WTC11 (cell line): ENCODE results near the gene BDKRB2. TPM values are rescaled to one million over a fixed set of nuclear protein-coding genes. Genes with fewer than 3 reads are reported as not detected.

Experiments
- ATAC-seq: fragments of 200-7000 bp; cut with Tn5 transposase; 2 replicates; pipeline ENCODE4 v1.10.0; 2021; ENCODE audit warnings: mild to moderate bottlenecking, moderate library complexity
- CTCF ChIA-PET: fragments of 300-600 bp; sonication (Branson Sonifier 250); formaldehyde crosslinking; loops from one replicate; lab custom pipeline; 2021; ENCODE audit warnings: antibody characterized with exemption; lab: Charles Lee
- POLR2A ChIA-PET: fragments of 350-600 bp; sonication (Branson Sonifier 250); formaldehyde crosslinking; loops from one replicate; lab custom pipeline; 2021; ENCODE audit warnings: antibody characterized with exemption; lab: Charles Lee
- DNase-seq: peaks from one replicate; pipeline ENCODE4 v3.0.0; 2021; ENCODE audit warnings: low spot score
- H3K27ac Mint-ChIP-seq: 2 replicates; pipeline ENCODE4 v1.8.0; 2021; ENCODE audit warnings: mixed read lengths
- H3K27me3 Mint-ChIP-seq: 2 replicates; pipeline ENCODE4 v1.8.0; 2021; ENCODE audit warnings: low read depth, mild to moderate bottlenecking, moderate library complexity, mixed read lengths
- H3K36me3 Mint-ChIP-seq: 2 replicates; pipeline ENCODE4 v1.8.0; 2021; ENCODE audit warnings: mixed read lengths
- H3K4me1 Mint-ChIP-seq: 2 replicates; pipeline ENCODE4 v1.8.0; 2022; ENCODE audit warnings: mixed read lengths
- H3K4me3 Mint-ChIP-seq: 2 replicates; pipeline ENCODE4 v1.8.0; 2021; ENCODE audit warnings: mild to moderate bottlenecking, moderate library complexity, mixed read lengths
- H3K9me3 Mint-ChIP-seq: 2 replicates; pipeline ENCODE4 v1.8.0; 2021; ENCODE audit warnings: mixed read lengths
- CBFB ChIP-seq: sonication (generic); formaldehyde crosslinking; IDR thresholded peaks from 2 replicates; pipeline ENCODE4 v1.8.1; 2022; ENCODE audit warnings: mild to moderate bottlenecking, low read depth, missing genetic modification reagents
- EMX1 ChIP-seq: fragments of 250-450 bp; sonication (Bioruptor Pico); IDR thresholded peaks from 2 replicates; pipeline ENCODE4 v1.8.0; 2021; ENCODE audit warnings: mild to moderate bottlenecking
- FOXP1 ChIP-seq: sonication (generic); formaldehyde crosslinking; IDR thresholded peaks from 2 replicates; pipeline ENCODE4 v1.8.0; 2022; ENCODE audit warnings: missing genetic modification reagents, mild to moderate bottlenecking, moderate library complexity, borderline replicate concordance
- IRF2 ChIP-seq: sonication (generic); formaldehyde crosslinking; IDR thresholded peaks from 2 replicates; pipeline ENCODE4 v1.8.0; 2022; ENCODE audit warnings: low read depth, missing genetic modification reagents, borderline replicate concordance
- NR3C1 ChIP-seq: sonication (generic); formaldehyde crosslinking; conservative IDR thresholded peaks from 2 replicates; pipeline ENCODE4 v1.8.1; 2023; ENCODE audit warnings: low read depth, mild to moderate bottlenecking, missing genetic modification reagents
- OVOL2 ChIP-seq: fragments of 250-450 bp; sonication (Bioruptor Pico); IDR thresholded peaks from 2 replicates; pipeline ENCODE4 v1.9.0; 2021; ENCODE audit warnings: mild to moderate bottlenecking, borderline replicate concordance
- RELA ChIP-seq: sonication (generic); formaldehyde crosslinking; IDR thresholded peaks from 2 replicates; pipeline ENCODE4 v1.8.1; 2022; ENCODE audit warnings: missing genetic modification reagents, mild to moderate bottlenecking, borderline replicate concordance
- TP53 ChIP-seq: sonication (generic); formaldehyde crosslinking; IDR thresholded peaks from 2 replicates; pipeline ENCODE4 v1.8.1; 2023; ENCODE audit warnings: mild to moderate bottlenecking, missing genetic modification reagents
- ZNF121 ChIP-seq: sonication (generic); formaldehyde crosslinking; IDR thresholded peaks from 2 replicates; pipeline ENCODE4 v1.8.0; 2023; ENCODE audit warnings: missing genetic modification reagents
- ZNF219 ChIP-seq: sonication (generic); formaldehyde crosslinking; IDR thresholded peaks from 2 replicates; pipeline ENCODE4 v1.8.0; 2023; ENCODE audit warnings: missing genetic modification reagents, mild to moderate bottlenecking, borderline replicate concordance
- ZNF423 ChIP-seq: fragments of 250-450 bp; sonication (Bioruptor Pico); IDR thresholded peaks from 2 replicates; pipeline ENCODE4 v2.1.2; 2022; ENCODE audit warnings: mild to moderate bottlenecking, moderate library complexity
- total RNA-seq: library from RNA; stranded (reverse); gene quantifications from 3 replicates; pipeline ENCODE4 v1.2.3, GENCODE V29; 2021
- TF ChIP-seq, protein P1 (sequence below): fragments of 250-450 bp; sonication (Bioruptor Pico); conservative IDR thresholded peaks from 2 replicates; pipeline ENCODE4 v1.9.0; 2021; ENCODE audit warnings: mild to moderate bottlenecking
- TF ChIP-seq, protein P2 (sequence below): sonication (generic); formaldehyde crosslinking; IDR thresholded peaks from 2 replicates; pipeline ENCODE4 v1.8.1; 2023; ENCODE audit warnings: mild to moderate bottlenecking, missing genetic modification reagents, moderate library complexity
- TF ChIP-seq, protein P3 (sequence below): sonication (generic); formaldehyde crosslinking; IDR thresholded peaks from 2 replicates; pipeline ENCODE4 v1.8.1; 2022; ENCODE audit warnings: mild to moderate bottlenecking, missing genetic modification reagents, moderate library complexity, borderline replicate concordance
- TF ChIP-seq, protein P4 (sequence below): sonication (generic); formaldehyde crosslinking; IDR thresholded peaks from 2 replicates; pipeline ENCODE4 v1.8.0; 2023; ENCODE audit warnings: mild to moderate bottlenecking, missing genetic modification reagents
- TF ChIP-seq, protein P5 (sequence below): sonication (generic); formaldehyde crosslinking; IDR thresholded peaks from 2 replicates; pipeline ENCODE4 v1.8.0; 2023; ENCODE audit warnings: missing genetic modification reagents
- TF ChIP-seq, protein P6 (sequence below): sonication (generic); formaldehyde crosslinking; IDR thresholded peaks from 2 replicates; pipeline ENCODE4 v1.8.1; 2023; ENCODE audit warnings: mild to moderate bottlenecking, moderate library complexity, missing genetic modification reagents
- TF ChIP-seq, protein P7 (sequence below): sonication (generic); formaldehyde crosslinking; IDR thresholded peaks from 2 replicates; pipeline ENCODE4 v1.8.1; 2022; ENCODE audit warnings: missing genetic modification reagents, borderline replicate concordance

Gene BDKRB2
- total RNA-seq, 1 experiment from 2014 or later: 0.17 TPM

DNA sequence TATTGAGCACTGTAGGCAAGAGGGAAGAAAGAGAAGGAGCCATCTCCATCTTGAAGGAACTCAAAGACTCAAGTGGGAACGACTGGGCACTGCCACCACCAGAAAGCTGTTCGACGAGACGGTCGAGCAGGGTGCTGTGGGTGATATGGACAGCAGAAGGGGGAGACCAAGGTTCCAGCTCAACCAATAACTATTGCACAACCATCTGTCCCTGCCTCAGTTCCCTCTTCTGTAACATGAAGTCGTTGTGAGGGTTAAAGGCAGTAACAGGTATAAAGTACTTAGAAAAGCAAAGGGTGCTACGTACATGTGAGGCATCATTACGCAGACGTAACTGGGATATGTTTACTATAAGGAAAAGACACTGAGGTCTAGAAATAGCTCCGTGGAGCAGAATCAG lies 37.5 kb downstream of the BDKRB2 start:
- ATAC-seq (no peak), DNase-seq (no peak)
- no peak overlapping the region for H3K27ac Mint-ChIP-seq
- no peak for TF ChIP-seq IRF2 (CRISPR knock-in tag)
- no peak for TF ChIP-seq ZNF219
- TF ChIP-seq, protein P1, sequence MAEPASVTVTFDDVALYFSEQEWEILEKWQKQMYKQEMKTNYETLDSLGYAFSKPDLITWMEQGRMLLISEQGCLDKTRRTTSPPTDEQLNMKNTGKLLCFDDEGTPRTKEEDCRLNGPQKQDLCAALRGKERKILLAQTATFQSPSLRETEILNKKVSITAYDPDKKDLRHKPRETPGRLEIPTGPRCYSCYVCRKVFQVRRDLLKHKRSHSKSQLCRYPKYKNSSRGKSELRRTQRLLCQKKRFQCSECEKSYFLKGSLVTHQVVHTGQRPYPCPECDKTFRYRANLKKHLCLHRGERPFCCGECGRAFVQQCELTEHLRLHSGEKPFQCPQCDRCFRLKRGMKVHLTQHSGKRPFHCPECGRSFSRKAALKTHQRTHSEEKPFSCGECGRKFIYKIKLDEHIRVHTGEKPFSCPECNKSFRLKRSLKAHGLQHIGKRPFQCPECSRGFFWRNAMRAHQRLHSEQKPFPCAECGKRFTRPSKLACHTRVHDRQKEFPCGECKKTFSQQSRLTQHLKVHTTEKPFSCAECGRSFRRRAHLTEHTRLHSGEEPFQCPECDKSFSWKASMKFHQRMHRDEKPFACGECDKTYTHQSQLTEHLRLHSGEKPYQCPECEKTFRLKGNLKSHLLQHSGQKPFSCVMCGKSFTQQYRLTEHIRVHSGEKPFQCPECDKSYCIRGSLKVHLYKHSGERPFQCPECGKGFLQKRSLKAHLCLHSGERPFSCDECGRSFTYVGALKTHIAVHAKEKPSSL (CRISPR knock-in tag): no peak
- TF ChIP-seq, protein P2, sequence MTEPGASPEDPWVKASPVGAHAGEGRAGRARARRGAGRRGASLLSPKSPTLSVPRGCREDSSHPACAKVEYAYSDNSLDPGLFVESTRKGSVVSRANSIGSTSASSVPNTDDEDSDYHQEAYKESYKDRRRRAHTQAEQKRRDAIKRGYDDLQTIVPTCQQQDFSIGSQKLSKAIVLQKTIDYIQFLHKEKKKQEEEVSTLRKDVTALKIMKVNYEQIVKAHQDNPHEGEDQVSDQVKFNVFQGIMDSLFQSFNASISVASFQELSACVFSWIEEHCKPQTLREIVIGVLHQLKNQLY (CRISPR knock-in tag): no peak
- TF ChIP-seq, protein P3, sequence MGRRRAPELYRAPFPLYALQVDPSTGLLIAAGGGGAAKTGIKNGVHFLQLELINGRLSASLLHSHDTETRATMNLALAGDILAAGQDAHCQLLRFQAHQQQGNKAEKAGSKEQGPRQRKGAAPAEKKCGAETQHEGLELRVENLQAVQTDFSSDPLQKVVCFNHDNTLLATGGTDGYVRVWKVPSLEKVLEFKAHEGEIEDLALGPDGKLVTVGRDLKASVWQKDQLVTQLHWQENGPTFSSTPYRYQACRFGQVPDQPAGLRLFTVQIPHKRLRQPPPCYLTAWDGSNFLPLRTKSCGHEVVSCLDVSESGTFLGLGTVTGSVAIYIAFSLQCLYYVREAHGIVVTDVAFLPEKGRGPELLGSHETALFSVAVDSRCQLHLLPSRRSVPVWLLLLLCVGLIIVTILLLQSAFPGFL (CRISPR knock-in tag): no peak
- no peak for TF ChIP-seq OVOL2 (CRISPR knock-in tag)
- TF ChIP-seq, protein P4, sequence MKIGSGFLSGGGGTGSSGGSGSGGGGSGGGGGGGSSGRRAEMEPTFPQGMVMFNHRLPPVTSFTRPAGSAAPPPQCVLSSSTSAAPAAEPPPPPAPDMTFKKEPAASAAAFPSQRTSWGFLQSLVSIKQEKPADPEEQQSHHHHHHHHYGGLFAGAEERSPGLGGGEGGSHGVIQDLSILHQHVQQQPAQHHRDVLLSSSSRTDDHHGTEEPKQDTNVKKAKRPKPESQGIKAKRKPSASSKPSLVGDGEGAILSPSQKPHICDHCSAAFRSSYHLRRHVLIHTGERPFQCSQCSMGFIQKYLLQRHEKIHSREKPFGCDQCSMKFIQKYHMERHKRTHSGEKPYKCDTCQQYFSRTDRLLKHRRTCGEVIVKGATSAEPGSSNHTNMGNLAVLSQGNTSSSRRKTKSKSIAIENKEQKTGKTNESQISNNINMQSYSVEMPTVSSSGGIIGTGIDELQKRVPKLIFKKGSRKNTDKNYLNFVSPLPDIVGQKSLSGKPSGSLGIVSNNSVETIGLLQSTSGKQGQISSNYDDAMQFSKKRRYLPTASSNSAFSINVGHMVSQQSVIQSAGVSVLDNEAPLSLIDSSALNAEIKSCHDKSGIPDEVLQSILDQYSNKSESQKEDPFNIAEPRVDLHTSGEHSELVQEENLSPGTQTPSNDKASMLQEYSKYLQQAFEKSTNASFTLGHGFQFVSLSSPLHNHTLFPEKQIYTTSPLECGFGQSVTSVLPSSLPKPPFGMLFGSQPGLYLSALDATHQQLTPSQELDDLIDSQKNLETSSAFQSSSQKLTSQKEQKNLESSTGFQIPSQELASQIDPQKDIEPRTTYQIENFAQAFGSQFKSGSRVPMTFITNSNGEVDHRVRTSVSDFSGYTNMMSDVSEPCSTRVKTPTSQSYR (CRISPR knock-in tag): no peak
- no peak for TF ChIP-seq ZNF121 (CRISPR knock-in tag)
- TF ChIP-seq EMX1: no peak
- TF ChIP-seq CBFB: no peak
- TF ChIP-seq, protein P5, sequence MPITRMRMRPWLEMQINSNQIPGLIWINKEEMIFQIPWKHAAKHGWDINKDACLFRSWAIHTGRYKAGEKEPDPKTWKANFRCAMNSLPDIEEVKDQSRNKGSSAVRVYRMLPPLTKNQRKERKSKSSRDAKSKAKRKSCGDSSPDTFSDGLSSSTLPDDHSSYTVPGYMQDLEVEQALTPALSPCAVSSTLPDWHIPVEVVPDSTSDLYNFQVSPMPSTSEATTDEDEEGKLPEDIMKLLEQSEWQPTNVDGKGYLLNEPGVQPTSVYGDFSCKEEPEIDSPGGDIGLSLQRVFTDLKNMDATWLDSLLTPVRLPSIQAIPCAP (CRISPR knock-in tag): no peak
- no peak for TF ChIP-seq FOXP1 (CRISPR knock-in tag)
- TF ChIP-seq, protein P6, sequence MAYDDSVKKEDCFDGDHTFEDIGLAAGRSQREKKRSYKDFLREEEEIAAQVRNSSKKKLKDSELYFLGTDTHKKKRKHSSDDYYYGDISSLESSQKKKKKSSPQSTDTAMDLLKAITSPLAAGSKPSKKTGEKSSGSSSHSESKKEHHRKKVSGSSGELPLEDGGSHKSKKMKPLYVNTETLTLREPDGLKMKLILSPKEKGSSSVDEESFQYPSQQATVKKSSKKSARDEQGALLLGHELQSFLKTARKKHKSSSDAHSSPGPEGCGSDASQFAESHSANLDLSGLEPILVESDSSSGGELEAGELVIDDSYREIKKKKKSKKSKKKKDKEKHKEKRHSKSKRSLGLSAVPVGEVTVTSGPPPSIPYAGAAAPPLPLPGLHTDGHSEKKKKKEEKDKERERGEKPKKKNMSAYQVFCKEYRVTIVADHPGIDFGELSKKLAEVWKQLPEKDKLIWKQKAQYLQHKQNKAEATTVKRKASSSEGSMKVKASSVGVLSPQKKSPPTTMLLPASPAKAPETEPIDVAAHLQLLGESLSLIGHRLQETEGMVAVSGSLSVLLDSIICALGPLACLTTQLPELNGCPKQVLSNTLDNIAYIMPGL (CRISPR knock-in tag): no peak
- no peak for TF ChIP-seq RELA (CRISPR knock-in tag)
- TF ChIP-seq, protein P7, sequence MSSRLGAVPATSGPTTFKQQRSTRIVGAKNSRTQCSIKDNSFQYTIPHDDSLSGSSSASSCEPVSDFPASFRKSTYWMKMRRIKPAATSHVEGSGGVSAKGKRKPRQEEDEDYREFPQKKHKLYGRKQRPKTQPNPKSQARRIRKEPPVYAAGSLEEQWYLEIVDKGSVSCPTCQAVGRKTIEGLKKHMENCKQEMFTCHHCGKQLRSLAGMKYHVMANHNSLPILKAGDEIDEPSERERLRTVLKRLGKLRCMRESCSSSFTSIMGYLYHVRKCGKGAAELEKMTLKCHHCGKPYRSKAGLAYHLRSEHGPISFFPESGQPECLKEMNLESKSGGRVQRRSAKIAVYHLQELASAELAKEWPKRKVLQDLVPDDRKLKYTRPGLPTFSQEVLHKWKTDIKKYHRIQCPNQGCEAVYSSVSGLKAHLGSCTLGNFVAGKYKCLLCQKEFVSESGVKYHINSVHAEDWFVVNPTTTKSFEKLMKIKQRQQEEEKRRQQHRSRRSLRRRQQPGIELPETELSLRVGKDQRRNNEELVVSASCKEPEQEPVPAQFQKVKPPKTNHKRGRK (CRISPR knock-in tag): no peak
- TF ChIP-seq NR3C1: no peak
- TF ChIP-seq TP53 (CRISPR knock-in tag): no peak
- TF ChIP-seq ZNF423 (CRISPR knock-in tag): no peak
- H3K36me3 Mint-ChIP-seq: peaks cover 9% of the 10 kb centered on the region; the same call in 1 of the 2 replicates
- POLR2A ChIA-PET: no interaction called here
- H3K4me1 Mint-ChIP-seq: no peaks in the 10 kb centered on the region
- H3K4me3 Mint-ChIP-seq: no peak overlapping the region
- peaks cover 41% of the 10 kb centered on the region for H3K9me3 Mint-ChIP-seq
- no peaks in the 10 kb centered on the region for H3K27me3 Mint-ChIP-seq
- CTCF ChIA-PET: no interaction called here
